HG03103 (cell line): ENCODE results near the gene MIDN.
"Not testable (repeated sequence)": the region's sequence is repeated elsewhere in the genome, so short reads cannot be mapped to it uniquely, and the experiment has no call there.

Experiments used
- ATAC-seq: cut with Tn5 transposase; IDR thresholded peaks from one replicate; pipeline ENCODE4 v1.9.1; 2021; ENCODE audit warnings: low read depth; ENCODE audit not compliant: unreplicated experiment

Gene MIDN

GRCh38 chr19:1244693-1245451 lies 3.5 kb upstream of the MIDN start:
- ATAC-seq, result no peak

- ATAC-seq, result no peak
These were observed 2.7 kb upstream of the MIDN start for GRCh38 chr19:1245494-1246264.

- not testable (repeated sequence) for ATAC-seq
These were observed 1.9 kb upstream of the MIDN start for GRCh38 chr19:1246265-1247087.

- no peak for ATAC-seq
These were observed 640 bp upstream of the MIDN start for GRCh38 chr19:1247748-1248138.

- ATAC-seq, result peak; percentile 18
These were observed 459 bp downstream of the MIDN start for GRCh38 chr19:1248786-1249297.

GRCh38 chr19:1249298-1249989 lies 1.1 kb downstream of the MIDN start:
- ATAC-seq, result peak; percentile 37

GRCh38 chr19:1249990-1250436 lies 1.6 kb downstream of the MIDN start:
- ATAC-seq, result no peak

- ATAC-seq, result no peak
These were observed 2.3 kb downstream of the MIDN start for GRCh38 chr19:1250437-1251260.

- ATAC-seq, result no peak
These were observed 3.2 kb downstream of the MIDN start for GRCh38 chr19:1251330-1252220.

- ATAC-seq, result no peak
These were observed 3.9 kb downstream of the MIDN start for GRCh38 chr19:1252221-1252820.

- no peak for ATAC-seq
These were observed 4.6 kb downstream of the MIDN start for GRCh38 chr19:1252821-1253513.

GRCh38 chr19:1253514-1254080 lies 5.2 kb downstream of the MIDN start:
- ATAC-seq, result no peak

- no peak for ATAC-seq
These were observed 5.7 kb downstream of the MIDN start for GRCh38 chr19:1254081-1254527.

GRCh38 chr19:1254530-1255185 lies 6.3 kb downstream of the MIDN start:
- no peak for ATAC-seq

GRCh38 chr19:1255186-1256161 lies 7.1 kb downstream of the MIDN start:
- no peak for ATAC-seq
